Raji (cell line): ENCODE results near the gene PSMF1.

Experiments
- POLR2A ChIP-seq: IDR thresholded peaks from 2 replicates; pipeline ENCODE4 v1.6.1; 2011; ENCODE audit warnings: low read depth, low read length, control low read depth; ENCODE audit not compliant: insufficient read depth

Gene PSMF1

DNA sequence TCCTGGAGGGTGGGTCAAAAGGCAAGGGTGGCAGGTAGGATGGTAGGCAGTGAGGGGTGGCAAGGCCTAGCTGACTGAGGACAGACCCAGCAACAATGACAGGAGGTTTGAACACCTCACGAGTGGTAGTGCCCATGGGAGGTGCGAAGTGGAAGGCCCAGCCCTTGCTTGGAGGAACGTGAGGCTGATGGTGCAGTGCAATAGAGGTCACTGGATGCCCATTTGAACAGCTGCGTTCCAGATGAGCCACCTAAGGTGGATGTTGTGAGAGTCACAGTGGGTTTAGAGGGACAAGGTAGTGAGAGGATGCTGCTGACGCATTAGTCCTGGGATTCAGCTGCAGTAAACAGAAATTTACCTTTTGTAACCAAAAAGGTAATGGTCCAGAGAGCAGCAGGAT lies 50.8 kb downstream of the PSMF1 start:
- no peak for TF ChIP-seq POLR2A

DNA sequence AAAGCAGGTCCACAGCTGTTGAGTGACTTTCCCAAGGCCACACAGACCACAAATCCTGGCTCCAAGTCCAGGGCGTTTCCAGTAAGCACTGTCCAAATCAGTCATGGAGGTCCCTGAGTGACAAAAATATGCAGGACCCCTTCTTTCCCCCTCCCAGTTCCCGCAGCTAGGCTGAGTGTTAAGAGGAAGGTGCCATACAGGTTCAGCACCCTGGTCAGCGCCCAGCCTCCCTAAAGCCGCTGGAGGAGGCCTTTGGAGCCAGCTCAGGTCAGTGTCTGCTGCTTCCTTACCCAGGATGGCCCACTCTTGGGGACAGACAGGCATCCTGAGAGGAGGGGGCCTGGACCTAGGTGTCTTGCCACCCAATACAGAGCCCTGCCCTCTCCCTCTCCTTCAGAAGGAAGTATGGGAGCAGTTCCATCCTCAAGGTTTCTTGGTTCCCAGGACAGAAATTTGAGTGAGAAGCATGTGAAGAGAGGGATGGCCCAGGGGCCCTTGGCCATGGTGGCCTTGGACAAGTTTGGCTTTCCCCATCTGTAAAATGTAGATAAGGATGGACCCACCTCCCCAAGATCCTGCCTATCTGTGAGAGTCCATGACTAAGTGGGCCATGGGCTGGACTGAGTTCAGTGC lies 53.2 kb downstream of the PSMF1 start:
- no peak for TF ChIP-seq POLR2A

- TF ChIP-seq POLR2A = no peak
Measured at GRCh38 chr20:1173698-1174097, 55.3 kb downstream of the PSMF1 start.

DNA sequence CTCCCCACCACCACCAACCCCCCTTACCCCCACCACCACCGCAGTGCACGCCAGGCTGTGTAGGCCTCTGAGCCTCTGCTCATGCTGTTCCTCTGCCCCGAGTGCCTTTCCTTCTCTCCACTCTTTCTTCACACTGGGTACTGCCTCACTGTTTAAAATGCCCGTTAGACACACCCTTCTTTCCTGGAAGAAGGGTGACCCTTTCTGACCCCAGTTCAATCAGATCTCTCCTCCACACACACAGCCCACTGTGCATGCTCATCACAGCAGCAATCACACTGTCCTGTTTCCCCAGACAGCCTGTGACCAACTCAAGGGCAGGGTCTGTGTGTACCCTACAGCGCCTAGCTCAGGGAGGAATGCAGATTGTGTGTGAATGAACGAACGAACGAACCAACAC lies 56.4 kb downstream of the PSMF1 start:
- no peak for TF ChIP-seq POLR2A

DNA sequence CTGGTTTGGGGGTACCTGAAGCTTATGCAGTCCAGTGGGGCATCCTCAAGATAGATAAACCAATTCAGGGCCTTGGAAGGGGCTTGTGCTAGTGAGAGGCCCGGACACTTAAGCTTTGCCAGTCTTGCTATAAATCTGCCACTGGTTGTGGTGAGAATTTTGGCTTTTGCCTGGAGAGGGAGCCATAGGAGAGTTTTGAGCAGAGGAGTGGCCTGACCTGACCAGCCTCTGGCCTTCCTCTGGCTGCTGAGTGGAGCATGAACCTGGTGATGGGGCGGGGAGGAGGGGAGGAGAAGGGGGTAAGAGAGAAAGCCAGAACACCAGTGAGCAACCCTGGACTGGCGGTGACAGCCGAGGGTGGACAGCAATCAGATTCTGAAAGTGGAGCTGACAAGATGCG lies 59.3 kb downstream of the PSMF1 start:
- no peak for TF ChIP-seq POLR2A

- TF ChIP-seq POLR2A = no peak
Measured at GRCh38 chr20:1178103-1178502, 59.7 kb downstream of the PSMF1 start.

GRCh38 chr20:1178623-1179022 lies 60.2 kb downstream of the PSMF1 start:
- TF ChIP-seq POLR2A = no peak

GRCh38 chr20:1180949-1181348 lies 62.5 kb downstream of the PSMF1 start:
- no peak for TF ChIP-seq POLR2A

DNA sequence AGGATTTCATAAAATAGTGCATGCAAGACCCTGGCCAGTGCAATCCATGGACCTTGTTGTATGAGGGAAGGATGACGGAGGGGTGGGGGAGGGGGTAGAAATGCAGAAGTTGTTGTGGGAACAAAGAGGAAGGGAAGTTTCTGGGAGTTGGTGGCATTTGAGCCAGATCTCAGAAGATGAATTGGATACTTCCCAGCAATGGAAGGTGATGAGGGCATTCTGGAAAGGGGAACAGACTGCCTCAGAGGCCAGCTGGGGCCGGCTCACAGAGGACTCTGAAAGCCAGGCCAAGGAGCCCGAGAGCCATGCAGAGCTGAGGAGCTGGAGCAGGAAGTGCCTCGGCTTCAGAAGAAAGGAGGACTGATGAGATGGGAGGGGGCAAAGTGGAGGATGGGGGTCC lies 63.7 kb downstream of the PSMF1 start:
- no peak for TF ChIP-seq POLR2A

GRCh38 chr20:1183153-1183552 lies 64.8 kb downstream of the PSMF1 start:
- no peak for TF ChIP-seq POLR2A

GRCh38 chr20:1184260-1184637 lies 65.8 kb downstream of the PSMF1 start:
- TF ChIP-seq POLR2A = no peak

GRCh38 chr20:1184638-1185315 lies 66.4 kb downstream of the PSMF1 start, which contains the start of gene TMEM74B:
TMEM74B (minus strand) TSS chr20:1184981; CDS start chr20:1183801, 1,180 bp downstream.
- TF ChIP-seq POLR2A = no peak

GRCh38 chr20:1185316-1185741 lies 66.9 kb downstream of the PSMF1 start:
- TF ChIP-seq POLR2A = no peak

GRCh38 chr20:1185790-1186334 lies 67.5 kb downstream of the PSMF1 start:
- TF ChIP-seq POLR2A = no peak

GRCh38 chr20:1186367-1186991 lies 68.1 kb downstream of the PSMF1 start:
- TF ChIP-seq POLR2A = no peak

- no peak for TF ChIP-seq POLR2A
Measured at GRCh38 chr20:1187605-1188171, 69.3 kb downstream of the PSMF1 start.
